K562 (cell line): ENCODE results near the gene E2F1. TPM values are rescaled to one million over a fixed set of nuclear protein-coding genes. Genes with fewer than 3 reads are reported as not detected.

Source experiments
- BCOR ChIP-seq: fragments of 450-650 bp; IDR thresholded peaks from 2 replicates; pipeline ENCODE4 v1.6.1; 2016
- BRD9 ChIP-seq: fragments of 450-650 bp; IDR thresholded peaks from 2 replicates; pipeline ENCODE4 v1.6.1; 2018; ENCODE audit warnings: low read depth; ENCODE audit not compliant: partially characterized antibody
- CC2D1A ChIP-seq: fragments of 450-650 bp; IDR thresholded peaks from 2 replicates; pipeline ENCODE4 v1.6.1; 2017; ENCODE audit warnings: mild to moderate bottlenecking
- CXXC5 ChIP-seq: fragments of 250-450 bp; sonication (Bioruptor Pico); IDR thresholded peaks from 2 replicates; pipeline ENCODE4 v1.8.0; 2022; ENCODE audit warnings: inconsistent platforms, mild to moderate bottlenecking, moderate library complexity
- EHMT2 ChIP-seq: fragments of 450-650 bp; IDR thresholded peaks from 2 replicates; pipeline ENCODE4 v1.6.1; 2018; ENCODE audit warnings: antibody characterized with exemption
- ERF ChIP-seq: fragments of 450-650 bp; formaldehyde crosslinking; IDR thresholded peaks from 2 replicates; pipeline ENCODE4 v1.4.0; 2020; ENCODE audit warnings: mild to moderate bottlenecking, mixed read lengths
- FOXA3 ChIP-seq, 2 experiments: fragments of 450-650 bp in 1 of 2; sonication (generic) in 1 of 2; formaldehyde crosslinking; IDR thresholded peaks in 1 of 2; conservative IDR thresholded peaks in 1 of 2; 2 replicates each; pipeline versions ENCODE4 v1.4.0 to v1.8.0; 2020 to 2022; ENCODE audit warnings: mild to moderate bottlenecking in 2 of 2, missing genetic modification reagents in 1 of 2
- GATAD2A ChIP-seq: fragments of 450-650 bp; IDR thresholded peaks from 2 replicates; pipeline ENCODE4 v1.6.1; 2017
- KDM1A ChIP-seq, 2 experiments: fragments of 450-650 bp; IDR thresholded peaks; 2 replicates each; pipeline ENCODE4 v1.6.1; 2016; ENCODE audit warnings: mild to moderate bottlenecking in 2 of 2
- KLF16 ChIP-seq: IDR thresholded peaks from 2 replicates; pipeline ENCODE4 v1.6.1; 2016; ENCODE audit warnings: antibody characterized with exemption
- MTA3 ChIP-seq: fragments of 450-650 bp; formaldehyde crosslinking; IDR thresholded peaks from 2 replicates; pipeline ENCODE4 v1.6.1; 2017; ENCODE audit warnings: mild to moderate bottlenecking, borderline replicate concordance
- NFIC ChIP-seq: fragments of 450-650 bp; IDR thresholded peaks from 2 replicates; pipeline ENCODE4 v1.6.1; 2017; ENCODE audit warnings: mild to moderate bottlenecking, inconsistent platforms
- NR2C1 ChIP-seq, 2 experiments: fragments of 450-650 bp; IDR thresholded peaks; 2 replicates each; pipeline ENCODE4 v1.6.1; 2017; ENCODE audit warnings: mild to moderate bottlenecking in 2 of 2, antibody characterized with exemption in 1 of 2, inconsistent platforms in 1 of 2, missing compliant biosample characterization in 1 of 2, missing genetic modification characterization in 1 of 2
- RB1 ChIP-seq: fragments of 450-650 bp; IDR thresholded peaks from 2 replicates; pipeline ENCODE4 v1.6.1; 2017; ENCODE audit warnings: low read depth, mild to moderate bottlenecking
- RBM34 ChIP-seq: fragments of 200-400 bp; formaldehyde crosslinking; IDR thresholded peaks from 2 replicates; pipeline ENCODE4 v1.6.1; 2018; ENCODE audit warnings: low read length, borderline replicate concordance; ENCODE audit not compliant: insufficient read depth
- TCF3 ChIP-seq: sonication (generic); formaldehyde crosslinking; IDR thresholded peaks from 2 replicates; pipeline ENCODE4 v1.4.0; 2020; ENCODE audit warnings: mild to moderate bottlenecking, missing genetic modification reagents
- ZEB2 ChIP-seq: fragments of 450-650 bp; IDR thresholded peaks from 2 replicates; pipeline ENCODE4 v1.6.1; 2016
- ZFP1 ChIP-seq: fragments of 450-650 bp; formaldehyde crosslinking; IDR thresholded peaks from 2 replicates; pipeline ENCODE4 v1.4.0; 2020; ENCODE audit warnings: mild to moderate bottlenecking, mixed read lengths
- ZFP36 ChIP-seq: fragments of 150-350 bp; IDR thresholded peaks from 2 replicates; pipeline ENCODE4 v1.6.1; 2018; ENCODE audit warnings: low read length, low read depth; ENCODE audit not compliant: partially characterized antibody
- ZNF12 ChIP-seq: sonication (generic); formaldehyde crosslinking; IDR thresholded peaks from 2 replicates; pipeline ENCODE4 v1.4.0; 2020; ENCODE audit warnings: mild to moderate bottlenecking, missing genetic modification reagents
- ZNF766 ChIP-seq: fragments of 200-800 bp; sonication (Bioruptor generic); conservative IDR thresholded peaks from 2 replicates; pipeline ENCODE4 v1.6.1; 2016; ENCODE audit warnings: missing genetic modification characterization, missing compliant biosample characterization
- polyA plus RNA-seq, 8 experiments: library from polyadenylated mRNA; depleted of rRNA in 4 of 8; stranded (reverse) in 5 of 8; unstranded in 3 of 8; fragments of >200 nt; fragmentation: Nextera tagmentation in 2 of 8; fragmentation: Illumina TruSeq in 1 of 8; extraction: Ambion mirVana in 2 of 8; extraction: Trizol in 1 of 8; gene quantifications; 2 replicates each; pipeline versions ENCODE4 v1.2.1 to v1.2.3, GENCODE V29; 2011 to 2014; ENCODE audit warnings: inconsistent platforms in 1 of 8, missing spikeins in 1 of 8
- total RNA-seq, 7 experiments: library from RNA; depleted of rRNA in 6 of 7; stranded (reverse); fragments of >200 nt in 6 of 7; fragmentation: Illumina TruSeq in 2 of 7; extraction: Trizol in 2 of 7; gene quantifications; 2 replicates each; pipeline versions ENCODE4 v1.2.1 to v1.2.3, GENCODE V29; 2011 to 2021; ENCODE audit warnings: low replicate concordance in 1 of 7
- TF ChIP-seq, protein P1 (sequence below): fragments of 250-450 bp; sonication (Bioruptor Pico); IDR thresholded peaks from 2 replicates; pipeline ENCODE4 v1.8.0; 2021; ENCODE audit warnings: moderate library complexity, mild to moderate bottlenecking, inconsistent platforms
- TF ChIP-seq, protein P2 (sequence below): fragments of 200-800 bp; sonication (Bioruptor generic); IDR thresholded peaks from 2 replicates; pipeline ENCODE4 v1.6.1; 2016; ENCODE audit warnings: missing genetic modification characterization, missing compliant biosample characterization
- TF ChIP-seq, protein P3 (sequence below): fragments of 450-650 bp; IDR thresholded peaks from 2 replicates; pipeline ENCODE4 v1.6.1; 2016; ENCODE audit warnings: missing biosample characterization, missing genetic modification characterization

E2F1 gene
- total and polyA plus RNA-seq, 9 of the 15 experiments (the other 6 are each of a cell fraction or from before 2014, with no cell fraction given): 0.14 to 30.6 (median 13.1) TPM

DNA sequence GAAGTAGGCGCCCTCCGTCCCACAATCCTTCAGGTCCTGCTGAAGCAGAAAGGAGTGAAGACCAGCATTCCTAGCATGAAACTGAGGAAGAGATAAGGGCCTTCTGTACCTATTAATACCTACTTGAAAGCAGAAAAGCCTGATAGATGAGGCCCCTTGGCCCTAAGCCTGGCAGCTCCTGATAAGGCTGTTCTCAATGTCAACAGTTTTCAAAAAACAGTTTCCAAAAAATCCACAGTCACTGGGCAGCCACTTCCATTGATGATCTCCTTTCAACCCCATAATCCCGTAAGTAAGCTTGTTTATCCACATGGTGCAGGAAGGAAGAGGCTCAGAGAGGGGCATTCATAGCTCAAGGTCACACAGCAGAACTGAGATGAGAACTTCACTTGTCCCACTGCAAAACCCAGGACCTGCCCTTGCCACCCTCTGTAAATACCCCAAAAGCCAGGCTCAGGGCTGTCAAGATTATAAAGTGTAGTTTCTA lies 2.8 kb upstream of the E2F1 start (continued):
- TF ChIP-seq KDM1A (IDR thresholded peaks at IDR 0.05): peak; percentile 93 to 94
- TF ChIP-seq, protein P1, sequence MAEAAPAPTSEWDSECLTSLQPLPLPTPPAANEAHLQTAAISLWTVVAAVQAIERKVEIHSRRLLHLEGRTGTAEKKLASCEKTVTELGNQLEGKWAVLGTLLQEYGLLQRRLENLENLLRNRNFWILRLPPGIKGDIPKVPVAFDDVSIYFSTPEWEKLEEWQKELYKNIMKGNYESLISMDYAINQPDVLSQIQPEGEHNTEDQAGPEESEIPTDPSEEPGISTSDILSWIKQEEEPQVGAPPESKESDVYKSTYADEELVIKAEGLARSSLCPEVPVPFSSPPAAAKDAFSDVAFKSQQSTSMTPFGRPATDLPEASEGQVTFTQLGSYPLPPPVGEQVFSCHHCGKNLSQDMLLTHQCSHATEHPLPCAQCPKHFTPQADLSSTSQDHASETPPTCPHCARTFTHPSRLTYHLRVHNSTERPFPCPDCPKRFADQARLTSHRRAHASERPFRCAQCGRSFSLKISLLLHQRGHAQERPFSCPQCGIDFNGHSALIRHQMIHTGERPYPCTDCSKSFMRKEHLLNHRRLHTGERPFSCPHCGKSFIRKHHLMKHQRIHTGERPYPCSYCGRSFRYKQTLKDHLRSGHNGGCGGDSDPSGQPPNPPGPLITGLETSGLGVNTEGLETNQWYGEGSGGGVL (CRISPR knock-in tag): no peak
- peak; percentile 95 for TF ChIP-seq ZFP36
- TF ChIP-seq ZEB2: peak; percentile 90
- TF ChIP-seq, protein P2, sequence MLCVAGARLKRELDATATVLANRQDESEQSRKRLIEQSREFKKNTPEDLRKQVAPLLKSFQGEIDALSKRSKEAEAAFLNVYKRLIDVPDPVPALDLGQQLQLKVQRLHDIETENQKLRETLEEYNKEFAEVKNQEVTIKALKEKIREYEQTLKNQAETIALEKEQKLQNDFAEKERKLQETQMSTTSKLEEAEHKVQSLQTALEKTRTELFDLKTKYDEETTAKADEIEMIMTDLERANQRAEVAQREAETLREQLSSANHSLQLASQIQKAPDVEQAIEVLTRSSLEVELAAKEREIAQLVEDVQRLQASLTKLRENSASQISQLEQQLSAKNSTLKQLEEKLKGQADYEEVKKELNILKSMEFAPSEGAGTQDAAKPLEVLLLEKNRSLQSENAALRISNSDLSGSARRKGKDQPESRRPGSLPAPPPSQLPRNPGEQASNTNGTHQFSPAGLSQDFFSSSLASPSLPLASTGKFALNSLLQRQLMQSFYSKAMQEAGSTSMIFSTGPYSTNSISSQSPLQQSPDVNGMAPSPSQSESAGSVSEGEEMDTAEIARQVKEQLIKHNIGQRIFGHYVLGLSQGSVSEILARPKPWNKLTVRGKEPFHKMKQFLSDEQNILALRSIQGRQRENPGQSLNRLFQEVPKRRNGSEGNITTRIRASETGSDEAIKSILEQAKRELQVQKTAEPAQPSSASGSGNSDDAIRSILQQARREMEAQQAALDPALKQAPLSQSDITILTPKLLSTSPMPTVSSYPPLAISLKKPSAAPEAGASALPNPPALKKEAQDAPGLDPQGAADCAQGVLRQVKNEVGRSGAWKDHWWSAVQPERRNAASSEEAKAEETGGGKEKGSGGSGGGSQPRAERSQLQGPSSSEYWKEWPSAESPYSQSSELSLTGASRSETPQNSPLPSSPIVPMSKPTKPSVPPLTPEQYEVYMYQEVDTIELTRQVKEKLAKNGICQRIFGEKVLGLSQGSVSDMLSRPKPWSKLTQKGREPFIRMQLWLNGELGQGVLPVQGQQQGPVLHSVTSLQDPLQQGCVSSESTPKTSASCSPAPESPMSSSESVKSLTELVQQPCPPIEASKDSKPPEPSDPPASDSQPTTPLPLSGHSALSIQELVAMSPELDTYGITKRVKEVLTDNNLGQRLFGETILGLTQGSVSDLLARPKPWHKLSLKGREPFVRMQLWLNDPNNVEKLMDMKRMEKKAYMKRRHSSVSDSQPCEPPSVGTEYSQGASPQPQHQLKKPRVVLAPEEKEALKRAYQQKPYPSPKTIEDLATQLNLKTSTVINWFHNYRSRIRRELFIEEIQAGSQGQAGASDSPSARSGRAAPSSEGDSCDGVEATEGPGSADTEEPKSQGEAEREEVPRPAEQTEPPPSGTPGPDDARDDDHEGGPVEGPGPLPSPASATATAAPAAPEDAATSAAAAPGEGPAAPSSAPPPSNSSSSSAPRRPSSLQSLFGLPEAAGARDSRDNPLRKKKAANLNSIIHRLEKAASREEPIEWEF (CRISPR knock-in tag): 0 out of 2 replicates have a peak, but pooled peaks have one; percentile 43
- TF ChIP-seq MTA3: peak; percentile 61; the same call in 1 of the 2 replicates
- no peak for TF ChIP-seq ZNF12 (CRISPR knock-in tag)
- peak; percentile 83; the same call in 1 of the 2 replicates for TF ChIP-seq ZNF766
- peak; percentile 67 for TF ChIP-seq CXXC5 (CRISPR knock-in tag)
- TF ChIP-seq BRD9: peak; percentile 67
- TF ChIP-seq, protein P3, sequence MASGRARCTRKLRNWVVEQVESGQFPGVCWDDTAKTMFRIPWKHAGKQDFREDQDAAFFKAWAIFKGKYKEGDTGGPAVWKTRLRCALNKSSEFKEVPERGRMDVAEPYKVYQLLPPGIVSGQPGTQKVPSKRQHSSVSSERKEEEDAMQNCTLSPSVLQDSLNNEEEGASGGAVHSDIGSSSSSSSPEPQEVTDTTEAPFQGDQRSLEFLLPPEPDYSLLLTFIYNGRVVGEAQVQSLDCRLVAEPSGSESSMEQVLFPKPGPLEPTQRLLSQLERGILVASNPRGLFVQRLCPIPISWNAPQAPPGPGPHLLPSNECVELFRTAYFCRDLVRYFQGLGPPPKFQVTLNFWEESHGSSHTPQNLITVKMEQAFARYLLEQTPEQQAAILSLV: no peak
- peak; percentile 96 for TF ChIP-seq TCF3 (CRISPR knock-in tag)
- TF ChIP-seq RB1: peak; percentile 53
- no peak for TF ChIP-seq ERF
- TF ChIP-seq NFIC: peak; percentile 84
- no peak for TF ChIP-seq RBM34
- TF ChIP-seq NR2C1 (IDR thresholded peaks at IDR 0.05): peak; percentile 43; the same call in 1 of the 2 replicates
- TF ChIP-seq NR2C1 (tag; IDR thresholded peaks at IDR 0.05): peak; percentile 55
- 0 out of 2 replicates have a peak, but pooled peaks have one; percentile 16 for TF ChIP-seq CC2D1A
- TF ChIP-seq ZFP1 (CRISPR knock-in tag): no peak
- peak; percentile 86; the same call in 1 of the 2 replicates for TF ChIP-seq GATAD2A
- no peak for TF ChIP-seq EHMT2
- TF ChIP-seq FOXA3 (CRISPR knock-in tag; conservative IDR thresholded peaks at IDR 0.05 in 1 of 2, IDR thresholded peaks at IDR 0.05 in 1 of 2): peak in 1 of 2 experiments; percentile 69; a peak in 2 of 4 replicates
- TF ChIP-seq KLF16: peak; percentile 89
- TF ChIP-seq BCOR: peak; percentile 95
